Left forelimb (tissue), 1 donor: ENCODE data around the gene MPRIP.

Experiments used
- DNase-seq: peaks from one replicate; pipeline ENCODE4 v3.0.0-alpha.2; 2018; ENCODE audit warnings: low spot score

The MPRIP gene

DNA sequence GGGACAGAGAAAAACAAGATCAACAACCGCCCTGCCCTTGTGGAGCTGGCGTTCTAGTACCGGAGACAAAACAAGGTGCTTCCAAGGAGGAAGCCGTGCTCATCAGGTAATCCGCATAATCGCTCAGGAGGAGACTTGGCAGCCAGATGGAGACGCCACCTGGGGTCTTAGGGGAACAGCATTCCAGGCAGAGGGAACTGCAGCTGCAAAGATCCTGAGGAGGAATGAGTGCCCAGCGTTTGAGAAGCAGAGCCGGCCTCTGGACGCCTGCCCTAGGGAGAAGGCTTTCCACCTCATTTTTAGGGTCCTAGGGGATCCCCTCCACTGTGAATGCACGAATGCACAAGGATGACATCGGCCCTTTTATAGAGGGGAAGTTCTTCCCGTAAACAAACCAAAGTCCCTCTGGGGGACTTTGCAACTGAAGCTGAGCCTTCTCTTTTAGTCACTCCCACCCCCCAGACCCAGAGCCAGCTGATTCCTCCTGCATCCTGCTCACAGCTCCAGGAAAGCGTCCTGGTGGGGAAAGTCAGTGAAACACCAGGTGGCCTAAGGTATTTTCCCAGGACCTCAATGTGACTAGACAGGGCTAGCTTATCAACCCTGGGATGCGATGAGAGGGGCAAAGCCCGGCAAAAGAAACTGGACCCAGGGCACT lies 13.2 kb upstream of the MPRIP start:
- DNase-seq: no peak

DNA sequence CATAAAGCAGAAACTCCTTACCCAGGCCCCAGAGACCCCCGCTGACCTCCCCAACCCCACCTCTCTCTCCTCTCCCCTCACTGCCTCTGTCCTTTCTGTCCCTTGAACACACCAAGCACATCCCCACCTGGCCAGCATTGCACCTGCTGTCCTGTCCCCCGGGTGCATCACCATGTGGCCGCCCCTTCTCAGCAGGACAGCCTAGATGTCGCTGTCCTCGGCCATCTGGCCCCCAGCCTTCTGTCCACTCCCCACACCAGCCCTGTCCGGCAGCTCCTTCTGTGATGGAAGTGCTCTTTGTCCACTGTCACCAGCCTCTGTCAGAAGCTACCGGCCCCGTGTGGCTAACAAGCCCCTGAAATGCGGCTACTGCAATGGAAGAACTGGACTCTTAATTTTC lies 12.3 kb upstream of the MPRIP start:
- DNase-seq: no peak

DNA sequence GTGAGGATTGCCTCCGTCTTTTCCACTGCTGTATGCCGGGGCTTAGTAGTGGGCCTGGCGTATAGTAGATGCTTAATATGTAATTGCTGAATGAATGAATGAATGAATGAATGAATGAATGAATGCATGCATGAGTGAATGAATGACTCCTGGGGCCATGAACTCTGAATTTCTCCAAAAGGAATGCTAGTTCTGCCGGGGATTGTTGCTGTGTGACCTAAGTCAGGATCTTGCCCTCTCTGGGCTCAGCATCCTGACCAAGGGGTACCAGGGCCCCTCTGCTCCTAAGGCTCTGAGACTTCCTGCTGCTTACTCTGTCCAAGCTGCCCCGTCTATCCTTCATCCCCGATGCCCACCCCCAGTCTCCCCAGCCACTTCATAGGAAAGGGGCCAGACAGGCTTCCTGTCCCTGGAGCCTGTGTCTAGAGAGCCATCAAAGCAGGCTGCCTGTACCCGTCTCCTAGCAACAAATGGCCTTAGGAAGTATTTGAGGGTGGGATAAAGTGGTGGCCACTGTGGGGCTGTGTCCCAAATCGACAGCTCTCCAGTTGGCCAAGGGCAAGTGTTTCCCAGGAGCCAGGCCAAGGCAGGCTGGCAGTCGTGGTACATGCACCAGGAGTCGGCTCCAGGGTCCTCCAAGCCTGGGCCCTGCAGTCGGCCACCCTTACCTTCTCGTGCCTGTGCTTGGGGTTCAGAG lies 11.6 kb upstream of the MPRIP start:
- DNase-seq: no peak

DNA sequence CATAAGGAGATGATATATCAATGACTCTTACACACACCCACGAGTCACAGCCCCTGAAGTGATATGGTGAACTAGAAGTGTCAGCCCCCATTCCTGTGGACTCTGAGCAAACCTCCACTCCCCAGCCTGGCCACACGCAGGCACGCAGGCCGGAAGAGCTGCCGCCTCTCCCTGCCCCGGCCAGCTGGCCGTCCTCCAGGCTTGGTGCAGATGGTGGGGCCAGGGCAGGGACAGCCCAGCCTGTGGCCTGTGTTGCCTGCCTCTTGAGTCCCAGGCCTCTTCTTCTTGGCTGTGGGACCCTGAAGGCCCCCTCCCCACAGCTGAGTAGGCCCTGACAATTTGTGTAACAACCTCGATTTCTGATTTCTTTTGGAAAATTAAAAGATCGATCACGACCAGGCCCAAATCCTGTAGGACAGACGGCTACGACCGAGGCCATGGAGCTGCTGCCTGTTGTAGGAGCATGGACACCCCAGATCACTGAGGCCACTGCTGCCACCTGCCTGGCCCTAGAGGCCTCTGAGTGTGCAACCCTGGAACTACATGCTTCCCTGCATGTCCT lies 10.0 kb upstream of the MPRIP start:
- DNase-seq: no peak

DNA sequence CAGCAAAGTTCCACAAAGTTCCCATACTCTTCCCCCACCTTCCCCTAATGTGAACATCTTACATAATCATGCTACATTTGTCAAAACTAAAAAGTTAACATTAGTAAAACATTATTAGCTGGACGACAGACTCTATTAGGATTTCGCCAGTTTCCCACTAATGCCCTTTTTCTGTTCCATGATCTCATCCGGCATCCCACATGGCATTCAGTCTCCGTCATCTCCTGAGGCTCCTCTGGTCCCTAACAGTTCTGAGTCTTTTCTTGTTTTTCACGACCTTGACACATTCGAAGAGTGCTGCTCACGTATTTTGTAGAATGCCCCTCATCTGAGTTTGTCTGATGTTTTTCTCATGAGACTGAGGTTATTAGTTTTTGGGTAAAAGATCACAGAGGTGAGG lies 8.8 kb upstream of the MPRIP start:
- DNase-seq: no peak

DNA sequence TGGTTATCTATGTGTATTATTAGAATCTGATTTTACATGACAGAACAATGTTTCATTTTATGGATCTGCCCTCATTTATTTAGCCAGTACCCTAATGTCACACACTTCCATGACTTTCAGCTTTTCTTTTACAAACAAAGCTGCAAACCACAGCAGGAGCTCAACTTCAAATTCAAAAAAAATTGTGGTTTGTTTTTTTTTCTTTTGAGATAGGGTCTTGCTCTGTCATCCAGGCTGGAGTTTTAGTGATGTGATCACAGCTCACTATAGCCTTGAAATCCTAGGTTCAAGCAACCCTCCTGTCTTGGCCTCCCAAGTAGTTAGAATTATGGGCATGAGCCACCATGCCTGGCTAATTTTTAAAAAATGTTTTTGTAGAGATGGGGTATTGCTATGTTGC lies 8.2 kb upstream of the MPRIP start:
- DNase-seq: no peak

DNA sequence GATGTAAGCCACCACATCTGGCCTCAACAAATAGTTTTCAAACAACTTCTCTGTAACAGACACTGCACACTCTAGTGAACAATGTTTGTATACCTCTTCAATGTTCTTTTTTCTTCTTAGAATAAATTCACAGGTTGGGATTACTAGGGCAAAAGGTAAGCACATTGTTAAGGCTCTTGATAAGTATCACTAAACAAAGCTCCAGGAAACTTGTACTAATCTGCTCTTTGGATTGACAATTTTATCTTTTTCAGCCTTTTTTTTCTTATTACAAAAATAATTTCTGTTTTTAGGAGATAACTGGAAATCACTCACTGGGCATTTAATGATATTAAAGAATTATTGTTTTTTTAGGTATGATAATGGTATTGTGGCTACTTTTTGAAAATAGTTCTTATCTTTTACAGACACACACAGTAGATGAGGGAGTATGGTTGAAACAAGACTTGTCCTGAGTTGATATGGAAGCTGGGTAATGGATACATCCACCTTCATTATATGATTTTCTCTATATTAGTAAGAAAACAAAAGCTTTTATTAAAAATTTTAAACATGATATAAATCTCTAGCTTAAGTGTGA lies 7.7 kb upstream of the MPRIP start:
- DNase-seq: no peak

DNA sequence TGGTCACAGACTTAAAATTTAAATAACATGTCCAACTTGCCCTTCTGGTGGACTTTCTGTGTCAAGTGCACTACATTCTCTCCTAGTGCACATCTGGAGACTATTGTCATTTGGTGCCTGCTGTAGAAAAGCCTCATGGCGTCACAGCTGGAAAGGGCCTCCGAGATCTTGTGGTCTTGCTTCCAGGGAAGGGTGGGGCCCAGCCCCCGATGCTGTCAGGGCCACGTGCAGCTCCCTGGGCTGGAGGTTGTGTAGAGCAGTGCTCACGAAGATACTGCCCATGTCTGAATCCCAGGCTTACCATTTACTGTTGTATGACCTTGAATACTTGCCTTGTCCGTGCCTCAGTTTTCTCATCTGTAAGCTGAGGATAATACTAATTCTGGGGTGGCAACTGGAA lies 6.8 kb upstream of the MPRIP start:
- no peak for DNase-seq

DNA sequence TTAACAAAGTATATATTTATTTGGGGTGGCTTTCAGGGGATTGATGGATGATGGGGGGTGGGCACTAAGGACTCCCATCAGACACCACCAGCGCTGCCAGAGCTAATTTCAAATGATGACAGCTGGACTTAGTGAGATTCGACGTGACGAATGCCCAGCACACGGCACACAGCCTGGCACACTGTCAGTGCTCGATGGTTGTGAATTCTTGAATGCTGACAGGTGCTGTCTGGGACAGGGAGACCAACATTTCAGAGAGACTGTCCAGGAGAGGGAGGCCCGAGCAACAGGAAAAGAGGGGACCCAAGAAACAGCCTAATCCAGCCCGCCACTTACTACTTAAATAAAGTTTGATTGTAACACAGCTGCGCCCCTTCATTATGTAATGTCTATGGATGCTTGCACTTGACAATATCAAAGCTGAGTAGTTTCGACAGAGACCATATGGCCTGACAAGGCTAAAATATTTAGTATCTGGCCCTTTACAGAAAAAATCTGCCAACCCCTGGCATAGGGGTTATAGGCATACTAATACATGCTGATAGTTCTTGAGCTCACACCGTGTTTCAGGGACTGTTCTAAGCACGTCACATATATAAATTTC lies 6.2 kb upstream of the MPRIP start:
- DNase-seq: no peak

DNA sequence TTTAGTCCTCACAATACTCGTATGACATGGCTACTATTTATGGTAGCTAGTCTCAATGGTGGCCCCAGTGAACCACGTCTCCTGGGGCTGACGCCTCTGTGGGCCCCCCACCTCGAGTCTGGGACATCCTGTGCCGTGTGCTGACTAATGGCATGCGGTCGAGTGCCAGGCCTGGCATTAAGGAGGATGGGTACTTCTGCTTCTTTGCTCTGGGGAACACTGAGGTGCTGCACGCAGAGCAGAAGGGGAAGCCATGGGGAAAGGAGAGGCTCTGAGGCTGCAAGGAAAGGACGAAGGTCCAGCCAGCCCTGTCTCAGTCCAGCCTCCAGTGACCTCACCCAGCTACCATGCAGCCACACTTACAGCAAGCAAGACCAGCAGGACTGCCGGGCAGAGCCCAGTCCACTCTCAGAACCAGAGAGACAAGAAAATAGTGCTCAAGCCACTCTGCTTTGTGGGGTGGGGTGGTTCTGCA lies 5.7 kb upstream of the MPRIP start:
- no peak for DNase-seq

DNA sequence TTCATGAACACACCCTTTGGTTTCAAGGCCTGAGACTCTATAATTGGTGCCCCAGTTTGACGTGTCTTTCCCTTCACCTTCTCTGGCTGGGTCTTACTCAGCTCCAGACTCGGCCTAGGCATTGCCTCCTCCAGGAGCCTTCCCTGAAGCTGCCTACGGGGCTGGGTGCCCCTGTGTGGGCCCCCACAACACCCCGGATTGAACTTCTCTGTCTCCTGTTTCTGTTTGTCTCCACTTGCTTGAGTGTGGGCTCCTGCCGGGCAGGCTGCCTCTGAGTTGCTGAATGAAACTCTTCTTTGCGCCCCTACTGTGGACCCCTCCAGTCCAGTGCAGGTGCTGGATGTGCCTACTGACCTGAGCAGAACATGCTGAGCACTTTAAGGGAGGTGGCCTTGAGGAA lies 2.3 kb upstream of the MPRIP start:
- DNase-seq: no peak

DNA sequence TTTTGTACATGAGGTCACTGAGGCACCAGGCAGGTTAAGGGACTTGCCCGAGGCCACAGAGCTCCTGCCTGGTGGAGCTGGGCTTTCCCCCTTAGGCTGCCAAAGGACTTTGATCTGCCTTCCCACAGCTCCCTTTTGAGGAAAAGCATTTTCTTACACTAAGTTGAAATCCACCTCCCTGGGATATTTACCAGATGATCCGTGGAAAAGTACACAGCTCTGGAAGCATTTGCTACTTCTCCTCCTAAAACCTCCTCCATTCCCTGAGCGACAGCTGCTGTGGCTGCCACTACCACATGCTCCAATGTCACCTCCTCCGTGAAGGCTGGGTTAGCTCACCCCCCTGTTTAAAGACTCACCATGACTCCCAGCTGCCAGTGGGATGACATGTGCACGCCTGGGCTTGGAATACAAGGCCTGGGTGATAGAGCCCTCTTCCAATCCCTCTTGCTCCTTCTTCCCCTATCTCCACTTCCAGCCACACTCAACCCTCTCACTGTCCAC lies 1.2 kb upstream of the MPRIP start:
- no peak for DNase-seq

DNA sequence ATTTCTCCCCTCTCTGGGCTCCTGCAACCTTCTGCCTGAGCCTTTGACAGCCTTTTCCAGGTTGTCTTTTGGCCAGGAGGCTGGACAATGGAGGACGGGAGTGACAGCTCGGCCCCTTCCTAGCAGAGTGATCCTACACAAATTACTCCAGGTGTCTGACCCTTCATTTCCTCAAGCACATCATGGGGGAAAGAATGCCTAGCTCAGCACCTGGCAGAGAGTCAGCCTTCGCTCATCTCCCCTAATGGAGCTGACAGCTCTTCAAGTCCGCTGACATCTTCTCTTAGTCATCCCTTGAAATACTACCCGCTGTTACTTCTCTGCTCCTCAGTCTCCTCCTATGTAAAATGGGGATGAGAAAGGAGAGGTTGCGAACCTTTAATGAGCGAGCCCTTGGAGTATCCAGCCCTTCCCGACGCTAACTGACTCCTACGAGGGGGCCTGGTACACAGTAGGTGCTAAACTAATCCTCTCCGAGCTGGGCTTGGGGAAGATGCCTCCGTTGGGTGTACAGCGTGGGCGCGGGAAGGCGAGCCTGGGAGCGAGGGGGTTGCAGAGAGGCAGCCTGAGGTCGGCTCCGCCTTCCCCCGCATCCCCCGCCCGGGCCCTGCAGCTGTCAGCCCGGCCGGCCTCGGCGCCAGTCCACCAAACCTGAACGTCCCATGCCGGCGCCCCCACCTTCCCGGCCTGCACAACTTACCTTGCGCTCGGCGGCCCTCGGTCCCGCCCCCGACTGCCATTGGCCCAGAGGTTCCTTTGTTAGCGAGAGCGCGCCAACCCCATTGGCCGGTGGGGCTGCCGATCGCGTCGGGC lies 480 bp upstream of the MPRIP start:
- peak; percentile 99 for DNase-seq

DNA sequence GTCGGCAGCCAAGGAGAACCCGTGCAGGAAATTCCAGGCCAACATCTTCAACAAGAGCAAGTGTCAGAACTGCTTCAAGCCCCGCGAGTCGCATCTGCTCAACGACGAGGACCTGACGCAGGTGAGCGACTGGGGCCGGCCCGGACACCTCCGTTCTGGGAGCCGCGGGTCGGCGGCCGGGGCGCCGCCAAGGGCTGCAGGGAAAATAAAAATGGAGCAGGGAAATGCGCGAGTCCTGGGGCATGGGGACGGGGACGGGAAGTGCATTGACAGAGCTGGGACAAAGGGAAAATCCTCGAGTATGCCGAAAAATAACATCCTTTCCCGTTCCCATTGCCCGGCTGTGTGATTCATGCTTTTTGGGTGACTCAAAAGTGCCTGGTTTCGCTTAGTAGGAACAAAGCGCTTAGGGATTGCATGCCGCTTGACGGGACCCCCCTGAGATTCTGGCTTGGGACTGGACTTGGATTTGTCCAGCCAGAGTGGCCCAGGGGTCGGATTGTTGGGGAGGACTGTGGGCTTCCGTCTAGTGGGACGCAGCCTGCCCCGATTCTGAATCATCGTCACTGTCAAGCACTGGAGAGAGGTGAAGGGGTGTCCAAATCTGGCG lies 699 bp downstream of the MPRIP start:
- no peak for DNase-seq

DNA sequence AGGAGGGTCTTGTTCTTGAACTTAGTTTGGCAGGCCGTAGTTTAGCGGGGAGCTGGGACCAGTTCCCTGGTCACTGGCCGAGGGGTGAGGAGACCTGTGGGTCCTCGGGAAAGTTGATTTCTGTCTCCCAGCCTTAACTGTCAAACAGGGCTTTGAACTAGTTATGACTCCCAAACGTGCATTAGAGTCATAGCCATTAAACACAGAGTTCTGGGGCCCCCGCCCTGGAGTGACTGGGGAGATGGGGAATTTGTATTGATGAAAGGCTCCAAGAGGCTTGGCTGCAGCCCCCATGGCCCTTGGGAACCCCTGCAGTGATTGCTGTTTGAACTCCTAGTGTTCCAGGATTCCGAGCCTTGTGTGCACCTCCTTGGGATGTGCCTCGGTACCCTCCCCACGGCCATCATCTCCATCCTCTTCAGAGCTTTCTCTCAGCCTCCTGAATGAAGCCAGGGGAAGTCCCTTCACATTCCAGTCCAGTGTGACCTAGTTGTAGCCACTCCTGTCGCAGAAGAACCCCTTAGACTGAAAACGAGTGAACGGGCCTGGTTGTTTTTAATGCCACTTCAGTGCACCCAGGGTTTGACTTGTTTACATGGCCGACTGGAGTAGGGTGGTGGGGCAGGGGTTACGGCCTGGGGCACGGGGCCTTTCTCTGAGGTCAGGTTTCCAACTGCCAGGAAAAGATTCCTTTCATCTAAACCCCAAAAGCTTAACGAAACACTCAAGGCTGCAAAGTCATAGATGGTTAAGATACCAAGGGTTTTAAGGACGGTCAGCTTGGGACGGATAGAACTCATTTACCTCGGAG lies 1.4 kb downstream of the MPRIP start:
- peak; percentile 8 for DNase-seq

DNA sequence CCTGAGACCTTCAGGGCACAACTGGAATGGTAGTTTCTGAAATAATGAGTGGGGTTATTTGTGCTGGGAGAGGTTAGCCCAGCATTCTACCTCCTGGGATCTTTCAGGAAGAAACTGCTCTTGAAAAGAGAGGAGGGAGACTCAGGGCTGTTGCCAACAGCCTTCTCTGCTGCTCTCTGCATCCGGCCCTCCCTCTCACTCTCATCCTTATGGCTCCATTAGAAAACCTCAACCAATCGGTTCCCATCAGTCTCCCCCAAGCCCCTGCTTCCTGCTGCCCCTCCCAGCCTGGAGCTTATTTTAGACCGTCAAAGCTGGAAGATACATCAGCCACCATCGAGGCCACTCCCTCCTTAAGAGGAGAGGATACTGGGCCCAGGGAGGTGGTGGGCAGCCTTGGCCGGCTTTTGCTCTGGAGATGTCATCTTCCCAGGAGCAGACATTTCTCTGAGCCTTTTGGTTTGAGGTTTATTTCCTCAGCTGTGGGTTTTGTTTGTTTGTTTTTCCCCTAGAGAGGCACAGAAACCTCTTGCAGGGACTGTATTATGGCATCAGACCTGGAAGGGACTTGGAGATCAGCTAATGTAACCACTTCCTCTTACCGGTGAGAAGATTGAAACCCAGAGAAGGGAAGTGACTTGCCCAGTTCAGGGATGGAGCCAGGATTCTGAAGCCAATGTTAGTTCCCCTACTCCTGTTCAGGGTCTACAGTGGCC lies 2.7 kb downstream of the MPRIP start:
- peak; percentile 79 for DNase-seq

DNA sequence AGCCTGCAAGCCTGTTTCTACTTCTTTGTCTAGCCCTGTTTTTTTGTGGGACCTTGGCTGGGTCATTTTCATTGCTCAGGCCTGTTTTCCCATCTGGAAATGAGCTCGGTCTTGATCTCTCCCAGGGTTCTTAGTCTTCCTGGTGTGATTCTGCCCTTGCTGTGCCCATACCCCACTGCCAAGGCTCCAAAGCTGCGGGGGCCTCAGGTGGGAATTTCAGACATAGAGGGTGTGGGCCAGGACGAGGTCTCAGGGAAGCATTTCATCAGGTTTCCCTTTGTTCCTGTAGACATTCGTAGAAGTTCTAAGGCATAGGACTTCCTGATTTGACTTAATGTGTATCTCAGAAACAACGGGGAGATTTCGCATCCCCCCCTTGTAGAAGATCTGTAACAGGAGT lies 5.8 kb downstream of the MPRIP start:
- peak; percentile 20 for DNase-seq

DNA sequence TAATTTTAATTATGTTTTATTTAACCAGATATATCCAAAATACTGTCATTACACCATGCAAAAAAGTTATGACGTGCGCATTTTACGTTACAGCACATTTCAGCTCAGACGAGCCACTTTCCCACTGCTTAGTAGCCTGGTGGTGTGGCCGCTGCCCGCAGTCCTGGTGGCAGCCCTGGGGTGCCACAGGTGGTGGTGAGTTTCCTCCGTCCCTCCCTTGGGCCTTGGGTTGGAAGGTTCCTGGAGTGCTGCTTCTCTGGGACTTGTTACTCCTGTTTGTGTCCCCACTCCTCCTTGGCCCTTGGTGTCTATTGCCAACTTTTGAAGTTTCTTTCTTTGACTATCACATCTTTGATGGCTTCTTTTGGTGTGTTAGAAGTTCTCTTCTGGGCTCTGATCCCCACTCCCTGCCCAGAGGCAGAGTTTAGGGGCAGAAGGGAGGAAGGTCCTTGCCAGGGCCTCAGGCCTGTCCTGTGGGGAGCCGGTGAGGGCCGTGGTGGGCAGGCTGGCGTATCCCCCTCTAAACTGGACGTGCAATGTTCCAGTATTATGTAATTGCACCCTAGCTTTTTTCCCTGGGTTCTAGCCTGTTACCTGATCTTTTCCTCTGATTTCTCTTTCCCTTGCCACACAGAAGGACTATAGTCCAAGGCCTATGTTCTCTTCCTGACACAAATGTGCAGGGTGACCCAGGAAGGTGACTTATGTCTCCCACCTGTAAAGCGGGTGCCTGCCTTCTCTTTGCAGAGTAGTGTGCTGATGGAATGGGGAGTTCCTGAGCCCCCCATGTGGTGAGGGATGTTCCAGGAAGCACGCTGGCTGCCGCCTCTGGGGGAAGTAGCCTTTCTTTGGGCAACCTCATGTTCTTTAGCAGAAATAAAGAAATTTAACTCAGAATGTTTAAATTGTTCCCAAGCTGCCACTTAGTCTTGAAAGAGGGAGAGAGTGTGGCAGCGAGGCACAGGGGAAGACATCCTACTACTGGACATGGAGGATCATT lies 8.4 kb downstream of the MPRIP start:
- DNase-seq: peak; percentile 38
